IMR-90 (cell line): Measurements from ENCODE around the gene SYNPO2. TPM values are rescaled to one million over a fixed set of nuclear protein-coding genes. Genes with fewer than 3 reads are reported as not detected.

Experiments
- ATAC-seq: fragments of 200-7000 bp; cut with Tn5 transposase; 2 replicates; pipeline ENCODE4 v1.9.1; 2020; ENCODE audit warnings: low read depth, mild to moderate bottlenecking, moderate library complexity
- BruUV-seq: library from RNA; stranded (reverse); fragments of 400-500 nt; replicated peaks from 2 replicates; lab custom pipeline; 2021; lab: Mats Ljungman, UMichigan
- CTCF ChIA-PET: fragments of 300-600 bp; formaldehyde crosslinking; extraction: SDS; loops from one replicate; lab custom pipeline; 2021; ENCODE audit warnings: antibody characterized with exemption; lab: Yijun Ruan, JAX
- POLR2A ChIA-PET: fragments of 300-600 bp; sonication (Branson Sonifier 250); formaldehyde crosslinking; loops from one replicate; lab custom pipeline; 2022; ENCODE audit warnings: antibody characterized with exemption; ENCODE audit not compliant: unreplicated experiment; lab: Charles Lee
- DNase-seq: peaks from one replicate; pipeline ENCODE4 v3.0.0; 2013
- H2AFZ ChIP-seq: replicated peaks from 2 replicates; pipeline ENCODE3; 2013; ENCODE audit warnings: low read length, mild to moderate bottlenecking; ENCODE audit not compliant: poor library complexity
- H2AK5ac ChIP-seq: 2 replicates; pipeline ENCODE4 v1.6.1; 2013; ENCODE audit warnings: low read depth, low read length, inconsistent platforms
- H2AK9ac ChIP-seq: replicated peaks from 2 replicates; pipeline ENCODE3; 2013; ENCODE audit warnings: mild to moderate bottlenecking, low read depth, low read length, moderate library complexity; ENCODE audit not compliant: poor library complexity
- H2BK120ac ChIP-seq: 2 replicates; pipeline ENCODE4 v1.6.1; 2013; ENCODE audit warnings: low read depth, low read length, inconsistent platforms
- H2BK15ac ChIP-seq: 3 replicates; pipeline ENCODE4 v1.6.1; 2013; ENCODE audit warnings: low read depth, low read length, inconsistent platforms
- H2BK20ac ChIP-seq: 2 replicates; pipeline ENCODE4 v1.6.1; 2013; ENCODE audit warnings: low read depth, mild to moderate bottlenecking, inconsistent platforms, low read length, moderate library complexity
- H2BK5ac ChIP-seq: 2 replicates; pipeline ENCODE4 v1.6.1; 2013; ENCODE audit warnings: mild to moderate bottlenecking, low read depth, low read length, inconsistent platforms; ENCODE audit not compliant: poor library complexity, severe bottlenecking
- H3K14ac ChIP-seq: replicated peaks from 2 replicates; pipeline ENCODE4 v1.6.1; 2013; ENCODE audit warnings: low read depth, low read length, inconsistent platforms
- H3K18ac ChIP-seq: 2 replicates; pipeline ENCODE4 v1.6.1; 2013; ENCODE audit warnings: low read depth, low read length, control low read depth
- H3K23ac ChIP-seq: 2 replicates; pipeline ENCODE4 v1.6.1; 2013; ENCODE audit warnings: low read depth, low read length, inconsistent platforms
- H3K27ac ChIP-seq: 2 replicates; pipeline ENCODE4 v1.5.1; 2013; ENCODE audit warnings: mild to moderate bottlenecking, control low read depth, low read length; ENCODE audit not compliant: insufficient read depth
- H3K27me3 ChIP-seq: 2 replicates; pipeline ENCODE4 v1.6.1; 2013; ENCODE audit warnings: low read length; ENCODE audit not compliant: control insufficient read depth, insufficient read depth
- H3K36me3 ChIP-seq: 2 replicates; pipeline ENCODE4 v1.6.1; 2013; ENCODE audit warnings: low read length, mixed read lengths; ENCODE audit not compliant: control insufficient read depth, insufficient read depth
- H3K4ac ChIP-seq: 2 replicates; pipeline ENCODE4 v1.6.1; 2013; ENCODE audit warnings: low read depth, low read length, inconsistent platforms
- H3K4me1 ChIP-seq: 2 replicates; pipeline ENCODE4 v1.6.1; 2013; ENCODE audit warnings: low read length, mixed read lengths; ENCODE audit not compliant: control insufficient read depth, insufficient read depth
- H3K4me2 ChIP-seq: 2 replicates; pipeline ENCODE4 v1.6.1; 2013; ENCODE audit warnings: low read depth, mild to moderate bottlenecking, control low read depth, low read length, moderate library complexity
- H3K4me3 ChIP-seq: 2 replicates; pipeline ENCODE4 v1.5.1; 2013; ENCODE audit warnings: low read depth, mild to moderate bottlenecking, control low read depth, low read length, moderate library complexity; ENCODE audit not compliant: insufficient read depth
- H3K56ac ChIP-seq: 2 replicates; pipeline ENCODE4 v1.6.1; 2013; ENCODE audit warnings: low read length, inconsistent platforms; ENCODE audit not compliant: insufficient read depth; ENCODE audit errors: extremely low read depth
- H3K79me1 ChIP-seq, 2 experiments: 2 replicates each; pipeline ENCODE4 v1.6.1; 2013; ENCODE audit warnings: low read length in 2 of 2, inconsistent platforms in 1 of 2, low read depth in 1 of 2
- H3K9ac ChIP-seq: 2 replicates; pipeline ENCODE4 v1.6.1; 2013; ENCODE audit warnings: low read depth, low read length, control low read depth
- H3K9me1 ChIP-seq: 2 replicates; pipeline ENCODE4 v1.6.1; 2013; ENCODE audit warnings: low read length, inconsistent platforms; ENCODE audit not compliant: insufficient read depth
- H3K9me3 ChIP-seq: 2 replicates; pipeline ENCODE4 v1.6.1; 2013; ENCODE audit warnings: low read length; ENCODE audit not compliant: control insufficient read depth, insufficient read depth
- H4K20me1 ChIP-seq: 2 replicates; pipeline ENCODE4 v1.6.1; 2013; ENCODE audit warnings: low read length, inconsistent platforms; ENCODE audit not compliant: insufficient read depth
- H4K5ac ChIP-seq: 2 replicates; pipeline ENCODE4 v1.6.1; 2013; ENCODE audit warnings: mild to moderate bottlenecking, low read depth, low read length, control low read depth
- H4K8ac ChIP-seq, 2 experiments: 2 replicates each; pipeline ENCODE4 v1.6.1; 2013; ENCODE audit warnings: low read depth in 2 of 2, low read length in 2 of 2, control low read depth in 1 of 2, inconsistent platforms in 1 of 2
- H4K91ac ChIP-seq: 2 replicates; pipeline ENCODE4 v1.6.1; 2013; ENCODE audit warnings: low read depth, low read length, inconsistent platforms; ENCODE audit not compliant: insufficient read depth
- BHLHE40 ChIP-seq: fragments of 150-350 bp; IDR thresholded peaks from 2 replicates; pipeline ENCODE4 v1.6.1; 2016; ENCODE audit warnings: mild to moderate bottlenecking, low read depth, low read length
- CHD1 ChIP-seq: IDR thresholded peaks from 2 replicates; pipeline ENCODE4 v1.6.1; 2012; ENCODE audit warnings: low read depth, low read length, improper control_type of control experiment
- FOS ChIP-seq: fragments of 150-350 bp; IDR thresholded peaks from 2 replicates; pipeline ENCODE4 v1.6.1; 2016; ENCODE audit warnings: low read depth, low read length
- MXI1 ChIP-seq: IDR thresholded peaks from 2 replicates; pipeline ENCODE4 v1.6.1; 2012; ENCODE audit warnings: low read depth, mild to moderate bottlenecking, low read length, moderate library complexity, borderline replicate concordance
- POLR2A ChIP-seq: IDR thresholded peaks from 2 replicates; pipeline ENCODE4 v1.6.1; 2012; ENCODE audit warnings: mild to moderate bottlenecking, low read depth, low read length
- RCOR1 ChIP-seq: IDR thresholded peaks from 2 replicates; pipeline ENCODE4 v1.6.1; 2012; ENCODE audit warnings: mild to moderate bottlenecking, low read length, improper control_type of control experiment; ENCODE audit not compliant: insufficient replicate concordance
- RFX5 ChIP-seq: IDR thresholded peaks from 2 replicates; pipeline ENCODE4 v1.8.0; 2012; ENCODE audit warnings: low read depth, mild to moderate bottlenecking, low read length, moderate library complexity
- WGBS, 2 experiments: methylation state at CpG; one replicate each; pipeline versions ENCODE4 v1.1.5 to v1.1.7; 2013; ENCODE audit warnings: missing lambda C conversion rate in 2 of 2; ENCODE audit not compliant: insufficient read length in 1 of 2; ENCODE audit errors: extremely low coverage in 2 of 2; 5-methylcytosine and 5-hydroxymethylcytosine counted together
- dilution Hi-C: fragments of 300-500 bp; cut with HindIII; formaldehyde crosslinking; loops from one replicate; pipeline ENCODE4 v1.14.3; 2018; ENCODE audit warnings: low sequenced_read_pairs; ENCODE audit not compliant: unreplicated experiment
- in situ Hi-C: fragments of 300-500 bp; cut with MboI; formaldehyde crosslinking; loops from 3 replicates; pipeline ENCODE4 v1.14.3; 2019; ENCODE audit warnings: low sequenced_read_pairs, inconsistent platforms, mixed read lengths
- intact Hi-C: fragments of 100-400 bp; cut with micrococcal nuclease; formaldehyde crosslinking; loops from 2 replicates; pipeline ENCODE4 v1.10.0; 2022
- polyA plus RNA-seq, 3 experiments: library from polyadenylated mRNA; depleted of rRNA; stranded (reverse); fragments of >200 nt; gene quantifications; 2 replicates each; pipeline ENCODE4 v1.2.3, GENCODE V29; 2012; ENCODE audit warnings: low replicate concordance in 1 of 3
- total RNA-seq: library from RNA; depleted of rRNA; stranded (reverse); fragments of >200 nt; gene quantifications from 2 replicates; pipeline ENCODE4 v1.2.3, GENCODE V29; 2012
- TF ChIP-seq, protein P1 (sequence below): fragments of 150-350 bp; IDR thresholded peaks from 2 replicates; pipeline ENCODE4 v1.6.1; 2017; ENCODE audit warnings: mild to moderate bottlenecking, antibody characterized with exemption, low read length, low read depth
- TF ChIP-seq, protein P2 (sequence below): fragments of 150-350 bp; IDR thresholded peaks from 2 replicates; pipeline ENCODE4 v1.6.1; 2016; ENCODE audit warnings: low read depth, mild to moderate bottlenecking, low read length, moderate library complexity, borderline replicate concordance
- TF ChIP-seq, protein P3 (sequence below): conservative IDR thresholded peaks from 2 replicates; pipeline ENCODE4 v1.5.1; 2012; ENCODE audit warnings: mild to moderate bottlenecking, low read depth, low read length, improper control_type of control experiment

The SYNPO2 gene
- total and polyA plus RNA-seq, 2 of the 4 experiments (the other 2 are of a cell fraction): 0.99 to 1.8 TPM

DNA sequence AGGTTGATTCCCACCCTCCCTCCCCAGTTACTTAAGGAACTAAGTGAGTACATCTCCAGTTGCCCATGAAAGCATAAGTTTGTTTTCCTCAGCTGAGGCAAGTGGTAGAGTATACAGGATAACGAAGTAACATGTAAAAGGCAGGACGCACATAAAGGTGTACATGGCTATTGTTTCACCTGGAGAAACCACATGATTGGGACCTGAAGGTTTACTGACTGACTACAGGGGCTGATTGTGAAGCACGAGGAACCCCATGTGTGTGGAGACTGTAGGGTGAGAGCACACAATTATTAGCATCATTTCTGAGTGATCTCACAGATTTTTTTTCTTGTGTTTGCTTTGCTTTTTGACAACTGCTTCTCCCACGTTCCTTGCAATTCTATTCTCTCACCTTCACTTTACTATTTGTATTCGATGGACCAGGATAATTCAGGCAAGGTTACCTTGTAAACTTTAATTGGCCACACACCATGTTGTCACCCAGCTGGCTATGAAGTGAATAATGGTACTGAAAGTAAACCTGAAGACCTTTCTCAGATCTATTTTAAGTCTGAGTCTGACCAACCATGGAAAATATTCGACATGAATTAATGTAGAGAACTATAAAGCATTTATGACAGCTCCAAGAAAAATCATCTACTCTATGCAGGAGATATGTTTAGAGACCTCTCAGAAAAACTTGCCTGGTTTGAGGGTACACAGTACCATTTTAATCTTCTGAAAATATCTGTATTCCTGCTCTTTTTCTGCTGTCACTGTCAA, 144.4 kb downstream of the SYNPO2 start (continued):
- TF ChIP-seq CHD1 (no peak), RCOR1 (no peak)

DNA sequence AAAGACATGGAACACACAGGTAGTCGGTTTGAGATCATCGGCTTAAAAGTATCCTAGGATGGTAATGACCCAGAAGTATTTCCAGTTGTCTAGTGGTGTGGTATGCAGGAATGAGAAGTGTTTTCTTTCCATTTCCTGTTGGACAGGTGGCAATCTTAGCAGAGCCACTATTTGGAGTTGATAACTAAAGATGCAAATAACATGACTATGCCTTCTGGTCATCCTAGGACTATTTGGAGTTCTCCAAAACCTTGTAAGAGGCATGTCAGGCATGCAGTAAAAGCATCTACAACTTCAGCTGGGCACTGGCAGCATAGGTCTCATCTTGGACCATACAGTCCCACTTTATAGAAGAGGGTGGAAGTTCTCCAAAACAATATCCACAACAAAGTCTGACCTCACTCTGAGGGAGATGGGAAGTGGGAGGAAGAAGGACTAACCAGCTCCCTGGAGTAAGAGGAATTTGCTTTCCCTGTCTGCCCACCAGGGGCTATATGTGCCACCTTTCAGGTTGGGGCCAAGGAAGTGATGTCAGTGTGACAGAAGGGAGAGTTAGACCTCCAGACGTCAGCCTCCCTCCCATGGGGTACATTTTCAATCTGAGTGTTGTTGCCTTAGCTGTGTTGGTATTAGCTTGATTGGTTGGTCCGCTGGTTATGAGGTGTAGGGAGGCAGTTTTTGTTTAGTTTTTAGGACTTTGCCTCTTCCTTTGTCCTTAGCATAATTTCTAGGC, 145.8 kb downstream of the SYNPO2 start:
- Histone ChIP-seq H3K18ac (peak overlapping the region; percentile 93), H2BK120ac (peak overlapping the region; percentile 91), H2AK9ac (no peak overlapping the region), H2BK20ac (peak overlapping the region; percentile 93), H4K91ac (peak overlapping the region; percentile 89), H3K14ac (peak overlapping the region; percentile 92), H2BK15ac (peak overlapping the region; percentile 95), H3K4me1 (peaks cover 14% of the 10 kb centered on the region), H3K56ac (0 out of 2 replicates have a peak overlapping the region, but pooled peaks have one; percentile 13), H2AFZ (peak overlapping the region; percentile 24), H3K27me3 (no peaks in the 10 kb centered on the region), H4K20me1 (no peaks in the 10 kb centered on the region), H3K4ac (peak overlapping the region; percentile 93), H3K9me1 (peaks cover 7% of the 10 kb centered on the region), H3K79me1 (0 out of 4 replicates have a peak, but pooled peaks cover 0 to 3% of the 10 kb centered on the region in 2 experiments), H2BK5ac (peak overlapping the region; percentile 93), H3K36me3 (peaks cover 8% of the 10 kb centered on the region), H3K9ac (no peak overlapping the region), H4K5ac (peak overlapping the region; percentile 92), H2AK5ac (peak overlapping the region; percentile 82), H3K4me3 (no peak overlapping the region), H3K23ac (peak overlapping the region; percentile 83), H3K4me2 (no peak overlapping the region), H3K27ac (peak overlapping the region; percentile 60), H3K9me3 (no peaks in the 10 kb centered on the region), H4K8ac (peak overlapping the region; percentile 82 to 95)
- intact Hi-C loops (no loop called here), dilution Hi-C loops (no loop called here), in situ Hi-C loops (no loop called here)
- 88% methylated on average over 2 of the region's 4 CpGs; no CpG with 5 or more reads in 1 of the 2 experiments for WGBS, 2 experiments
- no peak for DNase-seq
- BruUV-seq: no TSS peak
- ATAC-seq: peak; percentile 38
- CTCF ChIA-PET: interaction anchor here (1.1 kb wide), 2 partner anchors 8 to 25 kb away, joined by 4 read pairs; no protein-coding TSS in a partner anchor
- POLR2A ChIA-PET: interaction anchor here (0.9 kb wide), 1 partner anchor 51 kb away, joined by 3 read pairs; no protein-coding TSS in a partner anchor
- TF ChIP-seq, protein P1, sequence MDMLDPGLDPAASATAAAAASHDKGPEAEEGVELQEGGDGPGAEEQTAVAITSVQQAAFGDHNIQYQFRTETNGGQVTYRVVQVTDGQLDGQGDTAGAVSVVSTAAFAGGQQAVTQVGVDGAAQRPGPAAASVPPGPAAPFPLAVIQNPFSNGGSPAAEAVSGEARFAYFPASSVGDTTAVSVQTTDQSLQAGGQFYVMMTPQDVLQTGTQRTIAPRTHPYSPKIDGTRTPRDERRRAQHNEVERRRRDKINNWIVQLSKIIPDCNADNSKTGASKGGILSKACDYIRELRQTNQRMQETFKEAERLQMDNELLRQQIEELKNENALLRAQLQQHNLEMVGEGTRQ: no peak
- TF ChIP-seq MXI1 (no peak), BHLHE40 (no peak), RCOR1 (no peak), POLR2A (no peak), RFX5 (no peak), FOS (no peak)
- TF ChIP-seq, protein P2, sequence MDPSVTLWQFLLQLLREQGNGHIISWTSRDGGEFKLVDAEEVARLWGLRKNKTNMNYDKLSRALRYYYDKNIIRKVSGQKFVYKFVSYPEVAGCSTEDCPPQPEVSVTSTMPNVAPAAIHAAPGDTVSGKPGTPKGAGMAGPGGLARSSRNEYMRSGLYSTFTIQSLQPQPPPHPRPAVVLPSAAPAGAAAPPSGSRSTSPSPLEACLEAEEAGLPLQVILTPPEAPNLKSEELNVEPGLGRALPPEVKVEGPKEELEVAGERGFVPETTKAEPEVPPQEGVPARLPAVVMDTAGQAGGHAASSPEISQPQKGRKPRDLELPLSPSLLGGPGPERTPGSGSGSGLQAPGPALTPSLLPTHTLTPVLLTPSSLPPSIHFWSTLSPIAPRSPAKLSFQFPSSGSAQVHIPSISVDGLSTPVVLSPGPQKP: no peak
- TF ChIP-seq, protein P3, sequence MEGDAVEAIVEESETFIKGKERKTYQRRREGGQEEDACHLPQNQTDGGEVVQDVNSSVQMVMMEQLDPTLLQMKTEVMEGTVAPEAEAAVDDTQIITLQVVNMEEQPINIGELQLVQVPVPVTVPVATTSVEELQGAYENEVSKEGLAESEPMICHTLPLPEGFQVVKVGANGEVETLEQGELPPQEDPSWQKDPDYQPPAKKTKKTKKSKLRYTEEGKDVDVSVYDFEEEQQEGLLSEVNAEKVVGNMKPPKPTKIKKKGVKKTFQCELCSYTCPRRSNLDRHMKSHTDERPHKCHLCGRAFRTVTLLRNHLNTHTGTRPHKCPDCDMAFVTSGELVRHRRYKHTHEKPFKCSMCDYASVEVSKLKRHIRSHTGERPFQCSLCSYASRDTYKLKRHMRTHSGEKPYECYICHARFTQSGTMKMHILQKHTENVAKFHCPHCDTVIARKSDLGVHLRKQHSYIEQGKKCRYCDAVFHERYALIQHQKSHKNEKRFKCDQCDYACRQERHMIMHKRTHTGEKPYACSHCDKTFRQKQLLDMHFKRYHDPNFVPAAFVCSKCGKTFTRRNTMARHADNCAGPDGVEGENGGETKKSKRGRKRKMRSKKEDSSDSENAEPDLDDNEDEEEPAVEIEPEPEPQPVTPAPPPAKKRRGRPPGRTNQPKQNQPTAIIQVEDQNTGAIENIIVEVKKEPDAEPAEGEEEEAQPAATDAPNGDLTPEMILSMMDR: no peak
